Ramos (cell line): ENCODE data around the gene MPIG6B.

Experiments
- in situ Hi-C: fragments of 300-500 bp; cut with MboI; formaldehyde crosslinking; loops from one replicate; pipeline ENCODE4 v1.14.3; 2022; ENCODE audit warnings: low sequenced_read_pairs; ENCODE audit not compliant: unreplicated experiment

The MPIG6B gene

GRCh38 chr6:31723245-31723979, at the start of gene MPIG6B:
MPIG6B (plus strand) TSS chr6:31723373; CDS start chr6:31723384, 11 bp downstream.
- in situ Hi-C loops, result no loop called here

- in situ Hi-C loops, result no loop called here
Observed at GRCh38 chr6:31676322-31676903, 46.8 kb upstream of the MPIG6B start.

GRCh38 chr6:31676904-31677303, 46.3 kb upstream of the MPIG6B start:
- in situ Hi-C loops, result no loop called here

- in situ Hi-C loops, result no loop called here
Observed at GRCh38 chr6:31677955-31678354, 45.2 kb upstream of the MPIG6B start.

- in situ Hi-C loops, result no loop called here
Observed at GRCh38 chr6:31680226-31681134, 42.7 kb upstream of the MPIG6B start, which contains the start of gene LY6G5C. LY6G5C (minus strand) TSS chr6:31681067; CDS start chr6:31680373, 694 bp downstream.

- in situ Hi-C loops, result no loop called here
Observed at GRCh38 chr6:31681135-31681671, 42.0 kb upstream of the MPIG6B start.

- in situ Hi-C loops, result no loop called here
Observed at GRCh38 chr6:31683591-31683990, 39.6 kb upstream of the MPIG6B start.

- in situ Hi-C loops, result no loop called here
Observed at GRCh38 chr6:31686483-31686882, 36.7 kb upstream of the MPIG6B start.

GRCh38 chr6:31687321-31687720, 35.9 kb upstream of the MPIG6B start:
- in situ Hi-C loops, result no loop called here

- in situ Hi-C loops, result no loop called here
Observed at GRCh38 chr6:31687860-31688693, 35.1 kb upstream of the MPIG6B start.

GRCh38 chr6:31689249-31690110, 33.7 kb upstream of the MPIG6B start:
- in situ Hi-C loops, result no loop called here

- in situ Hi-C loops, result no loop called here
Observed at GRCh38 chr6:31690231-31691077, 32.7 kb upstream of the MPIG6B start.

GRCh38 chr6:31691078-31691463, 32.1 kb upstream of the MPIG6B start:
- in situ Hi-C loops, result no loop called here

- in situ Hi-C loops, result no loop called here
Observed at GRCh38 chr6:31691564-31692108, 31.5 kb upstream of the MPIG6B start.

GRCh38 chr6:31692353-31692752, 30.8 kb upstream of the MPIG6B start:
- in situ Hi-C loops, result no loop called here

- in situ Hi-C loops, result no loop called here
Observed at GRCh38 chr6:31692886-31693285, 30.3 kb upstream of the MPIG6B start.

GRCh38 chr6:31693535-31693934, 29.6 kb upstream of the MPIG6B start:
- in situ Hi-C loops, result no loop called here

GRCh38 chr6:31697555-31697954, 25.6 kb upstream of the MPIG6B start:
- in situ Hi-C loops, result no loop called here
